ENCODE data around the gene CSTF3.
"Not testable (repeated sequence)": the region's sequence is repeated elsewhere in the genome, so short reads cannot be mapped to it uniquely, and the experiment has no call there.

The CSTF3 gene

DNA sequence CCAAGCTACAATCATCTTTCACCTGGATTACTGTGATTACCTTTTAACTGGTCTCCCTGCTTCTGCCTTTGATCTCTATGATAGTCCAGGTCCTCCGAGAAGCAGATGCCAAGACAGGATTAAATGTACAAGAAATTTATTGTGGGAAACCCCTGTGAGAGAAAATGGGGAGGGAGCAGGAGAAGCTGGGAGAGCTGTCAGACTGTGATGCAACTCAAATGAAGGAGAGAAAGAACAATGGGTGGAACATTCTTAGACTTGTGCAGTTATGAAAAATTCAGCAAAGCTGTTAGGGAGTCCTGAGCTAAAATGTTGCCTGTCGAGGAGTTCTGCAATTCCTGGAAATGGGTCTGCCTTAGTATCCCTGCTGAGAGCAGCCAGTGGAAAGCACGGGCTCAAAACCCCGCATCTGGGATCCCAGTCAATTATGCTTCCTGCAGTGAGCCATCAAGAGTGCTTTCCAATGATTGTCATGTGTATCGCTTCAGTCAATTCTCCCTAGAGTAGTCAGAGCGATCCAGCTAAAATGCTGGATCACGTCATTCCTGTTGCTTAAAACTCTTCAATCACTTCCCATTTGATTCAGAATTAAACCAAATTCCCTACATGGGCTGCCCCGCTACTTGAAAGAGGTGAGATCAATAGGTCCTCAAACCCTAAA, 16.5 kb upstream of the CSTF3 start:
- DNase-seq (ENCODE audit: low read depth, low spot score): no peak
- in situ Hi-C loops (cut with HindIII; ENCODE audit: low sequenced_read_pairs): no loop called here
- TF ChIP-seq, protein P1, sequence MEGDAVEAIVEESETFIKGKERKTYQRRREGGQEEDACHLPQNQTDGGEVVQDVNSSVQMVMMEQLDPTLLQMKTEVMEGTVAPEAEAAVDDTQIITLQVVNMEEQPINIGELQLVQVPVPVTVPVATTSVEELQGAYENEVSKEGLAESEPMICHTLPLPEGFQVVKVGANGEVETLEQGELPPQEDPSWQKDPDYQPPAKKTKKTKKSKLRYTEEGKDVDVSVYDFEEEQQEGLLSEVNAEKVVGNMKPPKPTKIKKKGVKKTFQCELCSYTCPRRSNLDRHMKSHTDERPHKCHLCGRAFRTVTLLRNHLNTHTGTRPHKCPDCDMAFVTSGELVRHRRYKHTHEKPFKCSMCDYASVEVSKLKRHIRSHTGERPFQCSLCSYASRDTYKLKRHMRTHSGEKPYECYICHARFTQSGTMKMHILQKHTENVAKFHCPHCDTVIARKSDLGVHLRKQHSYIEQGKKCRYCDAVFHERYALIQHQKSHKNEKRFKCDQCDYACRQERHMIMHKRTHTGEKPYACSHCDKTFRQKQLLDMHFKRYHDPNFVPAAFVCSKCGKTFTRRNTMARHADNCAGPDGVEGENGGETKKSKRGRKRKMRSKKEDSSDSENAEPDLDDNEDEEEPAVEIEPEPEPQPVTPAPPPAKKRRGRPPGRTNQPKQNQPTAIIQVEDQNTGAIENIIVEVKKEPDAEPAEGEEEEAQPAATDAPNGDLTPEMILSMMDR (IDR thresholded peaks at IDR 0.05; ENCODE audit: low read depth, low read length): no peak
- no peak overlapping the region for H3K4me3 ChIP-seq (ENCODE audit: low read depth, low read length)

DNA sequence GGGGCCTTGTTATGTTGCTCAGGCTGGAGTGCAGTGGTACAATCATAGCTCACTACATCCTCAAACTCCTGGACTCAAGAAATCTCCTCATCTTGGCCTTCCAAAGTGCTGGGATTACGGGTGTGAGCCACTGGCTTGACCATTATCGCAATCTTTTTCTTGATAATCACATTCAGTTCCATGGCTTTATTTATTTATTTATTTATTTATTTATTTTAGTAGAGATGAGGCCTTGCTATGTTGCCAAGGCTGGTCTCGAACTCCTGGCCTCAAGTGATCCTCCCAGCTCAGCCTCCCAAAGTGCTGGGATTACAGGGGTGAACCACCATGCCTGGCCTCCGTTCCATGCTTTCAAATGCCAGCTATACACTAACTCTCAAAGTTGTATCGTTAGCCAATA, 15.5 kb upstream of the CSTF3 start:
- DNase-seq (ENCODE audit: low read depth, low spot score); H3K4me3 ChIP-seq (ENCODE audit: low read depth, low read length); in situ Hi-C loops (cut with HindIII; ENCODE audit: low sequenced_read_pairs): not testable (repeated sequence)

DNA sequence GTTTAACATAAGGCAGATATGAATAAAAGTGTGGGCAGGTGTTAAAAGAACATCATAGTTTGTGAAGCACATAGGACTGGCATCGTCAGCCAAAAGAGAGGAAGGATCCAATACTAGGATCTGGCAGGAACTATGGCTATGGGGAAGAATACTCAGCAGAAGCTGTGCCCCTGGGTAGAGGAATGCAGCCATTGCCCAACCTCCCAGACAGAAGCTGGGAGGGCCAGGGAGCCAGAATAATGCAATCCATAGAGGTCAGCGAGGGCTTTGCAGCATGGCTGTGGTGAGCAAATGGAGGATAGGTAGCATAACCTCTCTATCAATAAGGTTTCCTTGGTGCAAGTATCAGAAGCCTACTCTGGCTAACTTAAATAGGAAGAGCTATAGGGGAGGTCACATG, 11.7 kb upstream of the CSTF3 start:
- no peak overlapping the region for H3K4me3 ChIP-seq (ENCODE audit: low read depth, low read length)
- TF ChIP-seq, protein P1 (IDR thresholded peaks at IDR 0.05; ENCODE audit: low read depth, low read length): no peak
- in situ Hi-C loops (cut with HindIII; ENCODE audit: low sequenced_read_pairs): no loop called here
- DNase-seq (ENCODE audit: low read depth, low spot score): no peak

DNA sequence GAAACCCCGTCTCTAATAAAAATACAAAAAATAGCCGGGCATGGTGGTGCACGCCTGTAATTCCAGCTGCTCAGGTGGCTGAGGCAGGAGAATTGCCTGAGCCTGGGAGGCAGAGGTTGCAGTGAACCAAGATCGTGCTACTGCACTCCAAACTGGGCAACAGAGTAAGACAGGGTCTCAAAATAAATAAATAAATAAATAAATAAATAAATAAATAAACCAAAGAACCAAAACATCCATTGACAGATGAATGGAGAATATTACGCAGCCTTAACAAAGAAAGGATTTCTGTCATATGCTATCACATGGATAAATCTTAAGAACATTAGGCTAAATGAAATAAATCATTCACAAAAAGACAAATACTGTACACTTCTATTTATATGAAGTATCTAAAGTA, 11.1 kb upstream of the CSTF3 start:
- H3K4me3 ChIP-seq (ENCODE audit: low read depth, low read length): no peak overlapping the region
- TF ChIP-seq, protein P1 (IDR thresholded peaks at IDR 0.05; ENCODE audit: low read depth, low read length): no peak
- DNase-seq (ENCODE audit: low read depth, low spot score): no peak
- in situ Hi-C loops (cut with HindIII; ENCODE audit: low sequenced_read_pairs): no loop called here

DNA sequence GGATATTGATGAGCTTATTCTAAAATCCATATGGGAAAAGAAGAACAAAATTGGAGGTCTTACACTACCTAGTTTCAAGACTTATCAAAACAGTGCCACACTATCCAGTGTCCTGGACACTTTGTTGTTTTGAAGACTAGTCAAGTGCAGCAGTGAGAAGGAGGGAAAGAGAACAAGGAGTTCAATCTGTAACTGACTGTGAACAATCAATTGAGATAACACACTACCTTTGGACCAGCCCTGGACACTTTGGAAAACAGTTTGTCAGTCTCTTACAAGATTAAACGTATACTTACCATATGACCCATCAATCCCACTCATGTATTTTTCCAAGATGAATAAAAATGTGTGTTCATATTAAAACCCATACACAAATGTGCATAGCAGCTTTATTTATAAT, 10.0 kb upstream of the CSTF3 start:
- TF ChIP-seq, protein P1 (IDR thresholded peaks at IDR 0.05; ENCODE audit: low read depth, low read length): no peak
- no peak for DNase-seq (ENCODE audit: low read depth, low spot score)
- H3K4me3 ChIP-seq (ENCODE audit: low read depth, low read length): no peak overlapping the region
- in situ Hi-C loops (cut with HindIII; ENCODE audit: low sequenced_read_pairs): no loop called here

DNA sequence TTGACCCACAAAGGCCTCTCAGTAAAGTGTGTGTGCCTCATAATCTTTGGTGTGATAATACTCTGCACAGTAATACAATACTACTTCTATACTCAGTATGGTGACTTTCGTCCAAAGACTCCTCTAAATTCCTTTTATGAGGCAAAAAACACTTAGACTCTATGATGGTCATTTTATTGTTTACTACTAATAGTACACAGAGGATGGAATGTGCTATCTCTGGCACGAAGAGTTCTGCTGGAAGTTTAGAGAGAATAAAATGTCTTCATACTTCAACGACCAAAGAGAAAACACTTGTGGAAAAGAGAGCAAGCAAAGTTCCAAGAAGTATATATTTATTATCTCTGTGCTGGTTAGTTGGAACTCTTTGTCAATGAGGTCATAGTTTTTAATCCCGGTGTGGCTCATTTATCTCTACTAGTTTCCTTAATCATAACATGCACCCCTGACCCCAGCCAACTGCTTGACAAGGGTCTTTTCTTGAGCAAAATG, 7.5 kb upstream of the CSTF3 start:
- DNase-seq (ENCODE audit: low read depth, low spot score): peak; percentile 22
- H3K4me3 ChIP-seq (ENCODE audit: low read depth, low read length): no peak overlapping the region
- TF ChIP-seq, protein P1 (IDR thresholded peaks at IDR 0.05; ENCODE audit: low read depth, low read length): no peak
- in situ Hi-C loops (cut with HindIII; ENCODE audit: low sequenced_read_pairs): no loop called here

DNA sequence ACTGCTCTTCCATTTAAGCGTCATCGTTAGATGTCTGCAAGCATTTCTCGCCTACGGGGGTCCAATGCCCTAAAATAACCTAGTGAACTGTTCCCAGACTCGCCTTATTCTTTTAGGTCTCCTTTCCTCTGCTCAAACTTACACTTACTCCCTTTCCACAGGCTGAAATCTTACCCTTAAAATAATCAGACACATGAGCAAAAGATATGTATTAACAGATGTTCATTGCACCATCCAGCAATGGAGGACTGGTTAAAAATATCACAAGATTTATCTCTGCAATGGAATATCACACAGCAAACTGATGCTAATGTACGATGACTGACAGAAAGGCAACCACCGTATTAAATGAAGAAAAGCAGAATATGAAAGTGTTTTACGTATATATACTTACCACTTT, 1.6 kb upstream of the CSTF3 start:
- DNase-seq (ENCODE audit: low read depth, low spot score): no peak
- in situ Hi-C loops (cut with HindIII; ENCODE audit: low sequenced_read_pairs): no loop called here
- H3K4me3 ChIP-seq (ENCODE audit: low read depth, low read length): no peak overlapping the region
- TF ChIP-seq, protein P1 (IDR thresholded peaks at IDR 0.05; ENCODE audit: low read depth, low read length): no peak
